MCF 10A (cell line): ENCODE measurements around the gene COL10A1. TPM values are rescaled to one million over a fixed set of nuclear protein-coding genes. Genes with fewer than 3 reads are reported as not detected.

Experiments used
- BruUV-seq: library from RNA; stranded (reverse); fragments of 400-500 nt; replicated peaks from 2 replicates; lab custom pipeline; 2021; lab: Mats Ljungman, UMichigan
- CTCF ChIA-PET: fragments of 300-600 bp; sonication (Branson Sonifier 250); formaldehyde crosslinking; extraction: SDS; loops from one replicate; lab custom pipeline; 2021; ENCODE audit warnings: antibody characterized with exemption, inconsistent platforms; lab: Yijun Ruan, JAX
- POLR2A ChIA-PET: fragments of 300-600, 350-650 bp; sonication (Branson Sonifier 250); formaldehyde crosslinking; extraction: SDS; loops from one replicate; lab custom pipeline; 2020; ENCODE audit warnings: antibody characterized with exemption, inconsistent platforms; lab: Yijun Ruan, JAX
- DNase-seq: peaks from one replicate; pipeline ENCODE4 v3.0.0-alpha.2; 2018; ENCODE audit not compliant: unreplicated experiment
- H3K27ac Mint-ChIP-seq: one replicate; pipeline ENCODE4 v1.8.0; 2022; ENCODE audit warnings: mild to moderate bottlenecking, low read depth, mixed read lengths; ENCODE audit not compliant: unreplicated experiment
- H3K27me3 Mint-ChIP-seq: one replicate; pipeline ENCODE4 v1.8.0; 2022; ENCODE audit warnings: mixed read lengths; ENCODE audit not compliant: insufficient read depth, unreplicated experiment
- H3K36me3 Mint-ChIP-seq: one replicate; pipeline ENCODE4 v1.8.0; 2022; ENCODE audit warnings: mild to moderate bottlenecking, moderate library complexity, mixed read lengths; ENCODE audit not compliant: insufficient read depth, unreplicated experiment
- H3K4me1 Mint-ChIP-seq: one replicate; pipeline ENCODE4 v1.8.0; 2022; ENCODE audit warnings: mixed read lengths; ENCODE audit not compliant: insufficient read depth, unreplicated experiment
- H3K4me3 Mint-ChIP-seq: one replicate; pipeline ENCODE4 v1.8.0; 2022; ENCODE audit warnings: mild to moderate bottlenecking, moderate library complexity, mixed read lengths; ENCODE audit not compliant: unreplicated experiment
- H3K9me3 Mint-ChIP-seq: one replicate; pipeline ENCODE4 v1.8.0; 2022; ENCODE audit warnings: mixed read lengths; ENCODE audit not compliant: unreplicated experiment
- intact Hi-C: fragments of 100-400 bp; cut with micrococcal nuclease; formaldehyde crosslinking; loops from 2 replicates; pipeline ENCODE4 v1.14.1; 2022
- total RNA-seq: library from RNA; stranded (reverse); gene quantifications from 2 replicates; pipeline ENCODE4 v1.2.3, GENCODE V29; 2022
- TF ChIP-seq, protein P1 (sequence below): fragments of 200-600 bp; IDR thresholded peaks from one replicate; pipeline ENCODE4 v1.8.0; 2022; ENCODE audit warnings: antibody characterized with exemption, mild to moderate bottlenecking; ENCODE audit not compliant: unreplicated experiment

The COL10A1 gene
- total RNA-seq, 1 experiment from 2014 or later, result not detected

- no peak for DNase-seq
- CTCF ChIA-PET, result interaction anchor here (0.6 to 2.3 kb wide), 4 partner anchors 10 to 67 kb away, joined by 3 to 8 read pairs (median 4); partner anchors contain the start of gene FRK
- TF ChIP-seq, protein P1, sequence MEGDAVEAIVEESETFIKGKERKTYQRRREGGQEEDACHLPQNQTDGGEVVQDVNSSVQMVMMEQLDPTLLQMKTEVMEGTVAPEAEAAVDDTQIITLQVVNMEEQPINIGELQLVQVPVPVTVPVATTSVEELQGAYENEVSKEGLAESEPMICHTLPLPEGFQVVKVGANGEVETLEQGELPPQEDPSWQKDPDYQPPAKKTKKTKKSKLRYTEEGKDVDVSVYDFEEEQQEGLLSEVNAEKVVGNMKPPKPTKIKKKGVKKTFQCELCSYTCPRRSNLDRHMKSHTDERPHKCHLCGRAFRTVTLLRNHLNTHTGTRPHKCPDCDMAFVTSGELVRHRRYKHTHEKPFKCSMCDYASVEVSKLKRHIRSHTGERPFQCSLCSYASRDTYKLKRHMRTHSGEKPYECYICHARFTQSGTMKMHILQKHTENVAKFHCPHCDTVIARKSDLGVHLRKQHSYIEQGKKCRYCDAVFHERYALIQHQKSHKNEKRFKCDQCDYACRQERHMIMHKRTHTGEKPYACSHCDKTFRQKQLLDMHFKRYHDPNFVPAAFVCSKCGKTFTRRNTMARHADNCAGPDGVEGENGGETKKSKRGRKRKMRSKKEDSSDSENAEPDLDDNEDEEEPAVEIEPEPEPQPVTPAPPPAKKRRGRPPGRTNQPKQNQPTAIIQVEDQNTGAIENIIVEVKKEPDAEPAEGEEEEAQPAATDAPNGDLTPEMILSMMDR, result no peak
- POLR2A ChIA-PET, result interaction anchor here (0.6 to 1.3 kb wide), 2 partner anchors 15 to 534 kb away, joined by 3 read pairs; no protein-coding TSS in a partner anchor
- intact Hi-C loops, result no loop called here
- Mint-ChIP-seq H3K36me3 (no peaks in the 10 kb centered on the region), H3K9me3 (no peaks in the 10 kb centered on the region), H3K27ac (no peak overlapping the region), H3K4me3 (no peak overlapping the region), H3K4me1 (no peaks in the 10 kb centered on the region), H3K27me3 (no peaks in the 10 kb centered on the region)
- BruUV-seq, result no TSS peak
These were observed 2.0 kb upstream of the COL10A1 start for GRCh38 chr6:116127771-116128493.

DNA sequence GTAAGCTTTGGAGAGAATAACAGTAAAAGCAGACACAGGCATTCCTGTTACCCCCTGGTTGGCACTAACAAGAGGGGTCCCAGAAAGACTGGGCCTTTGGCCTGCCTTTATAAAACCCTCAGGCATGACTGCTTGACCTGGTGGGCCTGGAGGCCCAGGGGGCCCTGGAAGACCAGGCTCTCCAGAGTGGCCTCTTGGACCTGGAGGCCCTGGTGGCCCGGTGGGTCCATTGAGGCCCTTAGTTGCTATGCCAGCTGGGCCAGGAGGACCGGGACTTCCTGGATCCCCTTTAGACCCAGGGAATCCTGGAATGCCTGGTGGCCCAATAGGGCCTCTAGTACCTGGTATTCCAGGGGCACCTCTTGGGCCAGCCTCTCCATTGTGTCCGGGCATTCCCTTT is 5.5 kb downstream of the COL10A1 start:
- no peaks in the 10 kb centered on the region for H3K9me3 Mint-ChIP-seq
- H3K27me3 Mint-ChIP-seq, result no peaks in the 10 kb centered on the region
- ChIA-PET CTCF (interaction anchor here (1.0 kb wide), 1 partner anchor 10 kb away, joined by 4 read pairs; no protein-coding TSS in a partner anchor), POLR2A (interaction anchor here (1.3 kb wide), 1 partner anchor 10 kb away, joined by 3 read pairs; no protein-coding TSS in a partner anchor)
- TF ChIP-seq, protein P1, result no peak
- intact Hi-C loops, result no loop called here
- H3K36me3 Mint-ChIP-seq, result peaks cover 7% of the 10 kb centered on the region
- H3K27ac Mint-ChIP-seq, result no peak overlapping the region
- no TSS peak for BruUV-seq
- no peak overlapping the region for H3K4me3 Mint-ChIP-seq
- no peak for DNase-seq
- no peaks in the 10 kb centered on the region for H3K4me1 Mint-ChIP-seq

- H3K27ac Mint-ChIP-seq, result no peak overlapping the region
These were observed 7.3 kb downstream of the COL10A1 start for GRCh38 chr6:116118608-116119007.

DNA sequence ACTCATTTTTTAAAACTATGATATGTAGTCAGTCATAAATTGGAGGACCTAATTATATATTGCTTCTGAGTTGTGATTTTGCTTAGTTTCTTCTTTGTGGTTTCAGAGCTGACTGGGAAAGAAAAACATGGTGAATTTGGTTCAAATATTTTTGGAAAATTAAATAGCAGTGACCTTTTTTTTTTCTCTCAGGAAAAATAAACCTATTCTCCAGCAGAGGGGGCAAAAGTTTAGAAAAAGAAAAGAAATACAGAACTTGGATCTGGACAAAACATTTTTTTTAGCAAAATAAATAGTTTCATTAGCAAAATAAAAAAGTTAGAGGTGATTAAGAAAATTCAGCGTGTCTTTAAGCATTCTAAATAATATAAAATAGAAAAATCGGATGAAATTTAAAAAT is 10.2 kb downstream of the COL10A1 start:
- ChIA-PET CTCF (interaction anchor here (0.6 to 1.8 kb wide), 9 partner anchors 9 to 247 kb away, joined by 3 to 5 read pairs (median 3); partner anchors contain the start of gene NT5DC1), POLR2A (interaction anchor here (0.7 to 0.9 kb wide), 2 partner anchors 104 to 105 kb away, joined by 4 to 5 read pairs; no protein-coding TSS in a partner anchor)
- no peaks in the 10 kb centered on the region for H3K4me1 Mint-ChIP-seq
- no peak overlapping the region for H3K27ac Mint-ChIP-seq
- peaks cover 25% of the 10 kb centered on the region for H3K36me3 Mint-ChIP-seq
- no peaks in the 10 kb centered on the region for H3K27me3 Mint-ChIP-seq
- no peaks in the 10 kb centered on the region for H3K9me3 Mint-ChIP-seq
- no peak for DNase-seq
- TF ChIP-seq, protein P1, result no peak
- H3K4me3 Mint-ChIP-seq, result no peak overlapping the region
- BruUV-seq, result no TSS peak
- intact Hi-C loops, result loop anchor here (1.0 to 10.0 kb wide), 3 partner anchors 102 to 459 kb away; partner anchors contain the start of gene RWDD1

More at GRCh38 chr6:116118608-116119007, 7.3 kb downstream of the COL10A1 start:
- no peak overlapping the region for H3K4me3 Mint-ChIP-seq
- DNase-seq, result no peak
- TF ChIP-seq, protein P1, result no peak
- no peaks in the 10 kb centered on the region for H3K4me1 Mint-ChIP-seq
- intact Hi-C loops, result loop anchor here (5.0 to 10.0 kb wide), 2 partner anchors 149 to 456 kb away; partner anchors contain the start of gene RWDD1
- no TSS peak for BruUV-seq
- no peaks in the 10 kb centered on the region for H3K9me3 Mint-ChIP-seq
- no peaks in the 10 kb centered on the region for H3K27me3 Mint-ChIP-seq
- POLR2A ChIA-PET, result no interaction called here
- CTCF ChIA-PET, result interaction anchor here (0.6 to 1.6 kb wide), 4 partner anchors 10 to 119 kb away, joined by 3 to 6 read pairs (median 4); partner anchors contain the start of gene FRK
- H3K36me3 Mint-ChIP-seq, result peaks cover 7% of the 10 kb centered on the region
